ENCODE data around the gene NPC1.
"Not testable (repeated sequence)": the region's sequence is repeated elsewhere in the genome, so short reads cannot be mapped to it uniquely, and the experiment has no call there.

Gene NPC1

DNA sequence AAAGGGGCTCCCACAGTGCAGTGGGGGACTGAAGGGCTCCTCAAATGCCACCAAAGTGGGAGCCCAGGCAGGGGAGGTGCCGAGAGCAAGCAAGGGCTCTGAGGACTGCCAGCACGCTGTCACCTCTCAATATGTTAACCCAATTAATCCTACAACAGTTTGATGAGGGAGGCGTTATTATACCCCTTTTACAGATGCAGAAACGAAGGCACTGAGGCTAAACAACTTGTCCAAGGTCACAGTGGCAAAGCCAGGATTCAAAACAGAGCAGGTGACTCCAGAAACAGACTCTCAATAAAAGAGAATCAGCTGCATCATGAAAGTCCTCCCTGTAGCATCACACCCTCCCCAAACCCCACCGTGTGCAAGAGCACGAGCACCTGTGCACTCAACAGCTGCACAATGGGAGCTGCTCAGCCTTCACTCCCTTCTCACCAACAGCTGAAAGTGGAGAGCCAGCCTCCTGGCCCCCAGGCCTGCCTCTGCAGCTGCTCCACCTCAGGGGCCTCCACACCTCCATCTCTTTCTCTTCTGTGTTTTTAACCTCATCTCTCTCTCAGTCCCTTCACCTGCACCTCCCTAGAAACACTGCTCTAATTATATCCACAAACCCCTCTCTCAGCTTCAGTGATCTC lies 8.1 kb downstream of the NPC1 start:
- Histone ChIP-seq H3K4me3 (ENCODE audit: severe bottlenecking) (no peak overlapping the region), H3K9me3 (ENCODE audit: severe bottlenecking) (no peaks in the 10 kb centered on the region), H3K4me1 (ENCODE audit: insufficient read depth, poor library complexity, severe bottlenecking) (peaks cover 40% of the 10 kb centered on the region), H3K27ac (ENCODE audit: poor library complexity, severe bottlenecking) (no peak overlapping the region), H3K36me3 (ENCODE audit: low read depth) (peaks cover 69% of the 10 kb centered on the region), H3K27me3 (ENCODE audit: insufficient read depth, poor library complexity, severe bottlenecking) (no peaks in the 10 kb centered on the region)
- ATAC-seq (ENCODE audit: low read depth) (no peak), DNase-seq (ENCODE audit: low spot score) (no peak)
- no peak for TF ChIP-seq CTCF (IDR thresholded peaks at IDR 0.05; ENCODE audit: poor library complexity, severe bottlenecking)

DNA sequence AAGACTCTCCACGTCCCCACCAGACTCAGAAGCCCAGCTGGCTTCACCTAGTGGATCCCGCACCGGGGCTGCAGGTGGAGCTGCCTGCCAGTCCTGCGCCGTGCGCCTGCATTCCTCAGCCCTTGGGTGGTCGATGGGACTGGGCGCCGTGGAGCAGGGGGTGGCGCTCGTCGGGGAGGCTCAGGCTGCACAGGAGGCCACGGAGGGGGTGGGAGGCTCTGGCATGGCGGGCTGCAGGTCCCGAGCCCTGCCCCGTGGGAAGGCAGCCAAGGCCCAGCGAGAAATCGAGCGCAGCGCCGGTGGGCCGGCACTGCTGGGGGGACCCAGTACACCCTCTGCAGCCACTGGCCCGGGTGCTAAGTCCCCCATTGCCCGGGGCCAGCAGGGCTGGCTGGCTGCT lies 8.8 kb downstream of the NPC1 start:
- not testable (repeated sequence) for ATAC-seq (ENCODE audit: low read depth); H3K9me3 ChIP-seq (ENCODE audit: severe bottlenecking); H3K4me3 ChIP-seq (ENCODE audit: severe bottlenecking); DNase-seq (ENCODE audit: low spot score); H3K27ac ChIP-seq (ENCODE audit: poor library complexity, severe bottlenecking); H3K27me3 ChIP-seq (ENCODE audit: insufficient read depth, poor library complexity, severe bottlenecking)
- Histone ChIP-seq H3K36me3 (ENCODE audit: low read depth) (peaks cover 74% of the 10 kb centered on the region), H3K4me1 (ENCODE audit: insufficient read depth, poor library complexity, severe bottlenecking) (peaks cover 38% of the 10 kb centered on the region)

- ATAC-seq (ENCODE audit: low read depth): no peak; the same call in 2 of the 3 replicates
- Histone ChIP-seq H3K4me3 (ENCODE audit: severe bottlenecking) (no peak overlapping the region), H3K27ac (ENCODE audit: poor library complexity, severe bottlenecking) (peak overlapping the region; percentile 32)
Observed at GRCh38 chr18:23575309-23575651, 11.0 kb downstream of the NPC1 start.

GRCh38 chr18:23574611-23575308 lies 11.5 kb downstream of the NPC1 start:
- no peak for TF ChIP-seq CTCF (IDR thresholded peaks at IDR 0.05; ENCODE audit: poor library complexity, severe bottlenecking)
- DNase-seq (ENCODE audit: low spot score) (no peak), ATAC-seq (ENCODE audit: low read depth) (no peak)
- Histone ChIP-seq H3K4me3 (ENCODE audit: severe bottlenecking) (no peak overlapping the region), H3K36me3 (ENCODE audit: low read depth) (peaks cover 74% of the 10 kb centered on the region), H3K4me1 (ENCODE audit: insufficient read depth, poor library complexity, severe bottlenecking) (peaks cover 21% of the 10 kb centered on the region), H3K27me3 (ENCODE audit: insufficient read depth, poor library complexity, severe bottlenecking) (no peaks in the 10 kb centered on the region), H3K9me3 (ENCODE audit: severe bottlenecking) (no peaks in the 10 kb centered on the region), H3K27ac (ENCODE audit: poor library complexity, severe bottlenecking) (peak overlapping the region; percentile 32)

More at GRCh38 chr18:23575309-23575651, 11.0 kb downstream of the NPC1 start:
- no peak for TF ChIP-seq CTCF (IDR thresholded peaks at IDR 0.05; ENCODE audit: poor library complexity, severe bottlenecking)
- H3K4me1 ChIP-seq (ENCODE audit: insufficient read depth, poor library complexity, severe bottlenecking): peaks cover 25% of the 10 kb centered on the region
- H3K27me3 ChIP-seq (ENCODE audit: insufficient read depth, poor library complexity, severe bottlenecking): no peaks in the 10 kb centered on the region
- DNase-seq (ENCODE audit: low spot score): no peak
- H3K9me3 ChIP-seq (ENCODE audit: severe bottlenecking): no peaks in the 10 kb centered on the region
- peaks cover 74% of the 10 kb centered on the region for H3K36me3 ChIP-seq (ENCODE audit: low read depth)

DNA sequence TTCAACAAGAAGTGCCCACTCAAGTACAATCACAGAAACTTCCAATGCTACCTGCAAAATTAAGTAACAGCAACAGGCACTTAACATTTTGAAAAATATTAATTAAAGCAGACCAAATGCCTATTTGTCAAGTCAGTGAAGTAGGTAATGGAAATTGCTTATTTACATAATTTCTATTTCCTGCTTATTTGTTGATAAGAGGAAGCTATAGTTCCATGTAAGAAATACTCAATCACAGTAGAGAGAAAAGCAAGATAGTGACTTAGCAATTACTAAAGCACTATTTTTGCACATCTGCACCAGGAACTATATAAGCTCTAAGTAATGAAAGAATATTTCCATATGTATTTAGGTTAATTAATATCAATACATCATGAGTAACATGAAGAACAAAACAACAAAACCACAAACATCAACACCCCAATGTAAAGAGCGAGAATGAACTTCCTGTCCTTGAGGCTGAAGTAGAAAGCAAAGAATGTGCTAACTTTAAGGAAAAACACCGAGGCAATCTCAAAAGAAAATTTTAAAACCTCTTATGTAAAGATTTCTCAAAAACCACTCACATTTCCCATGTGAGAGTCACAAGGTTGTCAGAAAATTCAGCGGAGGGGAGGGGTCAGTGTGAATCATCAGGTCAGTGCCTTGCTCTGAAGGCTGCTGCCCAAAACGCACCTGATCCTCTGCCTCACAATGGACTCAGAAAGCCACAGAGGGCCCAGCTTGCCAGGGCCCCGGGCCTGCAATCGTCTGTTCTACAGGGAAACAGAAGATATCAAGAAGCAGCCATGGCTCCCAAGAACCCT lies 12.5 kb downstream of the NPC1 start:
- peak; percentile 89 for ATAC-seq (ENCODE audit: low read depth)
- no peak for DNase-seq (ENCODE audit: low spot score)
- H3K27ac ChIP-seq (ENCODE audit: poor library complexity, severe bottlenecking): peak overlapping the region; percentile 32
- peaks cover 77% of the 10 kb centered on the region for H3K36me3 ChIP-seq (ENCODE audit: low read depth)
- H3K4me3 ChIP-seq (ENCODE audit: severe bottlenecking): no peak overlapping the region
- H3K9me3 ChIP-seq (ENCODE audit: severe bottlenecking): no peaks in the 10 kb centered on the region
- H3K27me3 ChIP-seq (ENCODE audit: insufficient read depth, poor library complexity, severe bottlenecking): no peaks in the 10 kb centered on the region
- H3K4me1 ChIP-seq (ENCODE audit: insufficient read depth, poor library complexity, severe bottlenecking): peaks cover 14% of the 10 kb centered on the region
- no peak for TF ChIP-seq CTCF (IDR thresholded peaks at IDR 0.05; ENCODE audit: poor library complexity, severe bottlenecking)

Measured in RWPE2 (cell line).